DOHH2 (cell line): Measurements from ENCODE around the gene KLK10.

ENCODE experiments used
- H3F3A ChIP-seq: fragments of 200-600 bp; sonication (generic), shearing (Covaris generic); 2 replicates; pipeline ENCODE4 v1.6.0; 2016; ENCODE audit warnings: antibody characterized with exemption, mild to moderate bottlenecking; ENCODE audit not compliant: control insufficient read depth, insufficient read depth
- H3K27ac ChIP-seq: fragments of 200-600 bp; sonication (generic); 2 replicates; pipeline ENCODE4 v1.5.1; 2014; ENCODE audit warnings: low read depth, mild to moderate bottlenecking, low read length, moderate library complexity
- H3K27me3 ChIP-seq: fragments of 200-600 bp; sonication (generic); 2 replicates; pipeline ENCODE4 v1.6.1; 2014; ENCODE audit warnings: mild to moderate bottlenecking, low read length, mixed read lengths; ENCODE audit not compliant: control insufficient read depth
- H3K36me3 ChIP-seq: fragments of 200-600 bp; sonication (generic); 2 replicates; pipeline ENCODE4 v1.6.1; 2014; ENCODE audit warnings: mild to moderate bottlenecking, low read length, moderate library complexity, mixed read lengths; ENCODE audit not compliant: control insufficient read depth
- H3K4me1 ChIP-seq: fragments of 200-600 bp; sonication (generic); 2 replicates; pipeline ENCODE4 v1.6.1; 2014; ENCODE audit warnings: mild to moderate bottlenecking, low read length, mixed read lengths; ENCODE audit not compliant: control insufficient read depth
- H3K4me2 ChIP-seq: fragments of 200-600 bp; sonication (generic); 2 replicates; pipeline ENCODE4 v1.6.0; 2014; ENCODE audit warnings: mild to moderate bottlenecking, low read length, moderate library complexity
- H3K4me3 ChIP-seq: fragments of 200-600 bp; sonication (generic); 2 replicates; pipeline ENCODE4 v1.5.1; 2014; ENCODE audit warnings: mild to moderate bottlenecking, low read length, mixed read lengths
- H3K79me2 ChIP-seq: fragments of 200-600 bp; sonication (generic); 2 replicates; pipeline ENCODE4 v1.6.1; 2014; ENCODE audit warnings: mild to moderate bottlenecking, low read length, mixed read lengths; ENCODE audit not compliant: control insufficient read depth
- H3K9me2 ChIP-seq: fragments of 200-600 bp; sonication (generic); replicated peaks from 2 replicates; pipeline ENCODE4 v1.6.1; 2014; ENCODE audit warnings: mild to moderate bottlenecking, low read length, mixed read lengths; ENCODE audit not compliant: control insufficient read depth
- H3K9me3 ChIP-seq: fragments of 200-600 bp; sonication (generic); 2 replicates; pipeline ENCODE4 v1.6.1; 2014; ENCODE audit warnings: antibody characterized with exemption, low read length, mixed read lengths; ENCODE audit not compliant: control insufficient read depth, insufficient read depth
- H4K20me1 ChIP-seq: fragments of 200-600 bp; sonication (generic); 2 replicates; pipeline ENCODE4 v1.6.0; 2014; ENCODE audit warnings: low read depth, mild to moderate bottlenecking, antibody characterized with exemption, low read length, moderate library complexity; ENCODE audit not compliant: control insufficient read depth, insufficient read depth
- EZH2phosphoT487 ChIP-seq: fragments of 200-600 bp; sonication (generic); IDR thresholded peaks from 2 replicates; pipeline ENCODE4 v1.6.1; 2017; ENCODE audit warnings: borderline replicate concordance, mild to moderate bottlenecking, antibody characterized with exemption, low read length, moderate library complexity, mixed read lengths
- TF ChIP-seq, protein P1 (sequence below): fragments of 200-600 bp; sonication (generic); IDR thresholded peaks from one replicate; pipeline ENCODE4 v1.5.1; 2014; ENCODE audit warnings: antibody characterized with exemption, mild to moderate bottlenecking, low read depth, low read length; ENCODE audit not compliant: poor library complexity, severe bottlenecking

The KLK10 gene

DNA sequence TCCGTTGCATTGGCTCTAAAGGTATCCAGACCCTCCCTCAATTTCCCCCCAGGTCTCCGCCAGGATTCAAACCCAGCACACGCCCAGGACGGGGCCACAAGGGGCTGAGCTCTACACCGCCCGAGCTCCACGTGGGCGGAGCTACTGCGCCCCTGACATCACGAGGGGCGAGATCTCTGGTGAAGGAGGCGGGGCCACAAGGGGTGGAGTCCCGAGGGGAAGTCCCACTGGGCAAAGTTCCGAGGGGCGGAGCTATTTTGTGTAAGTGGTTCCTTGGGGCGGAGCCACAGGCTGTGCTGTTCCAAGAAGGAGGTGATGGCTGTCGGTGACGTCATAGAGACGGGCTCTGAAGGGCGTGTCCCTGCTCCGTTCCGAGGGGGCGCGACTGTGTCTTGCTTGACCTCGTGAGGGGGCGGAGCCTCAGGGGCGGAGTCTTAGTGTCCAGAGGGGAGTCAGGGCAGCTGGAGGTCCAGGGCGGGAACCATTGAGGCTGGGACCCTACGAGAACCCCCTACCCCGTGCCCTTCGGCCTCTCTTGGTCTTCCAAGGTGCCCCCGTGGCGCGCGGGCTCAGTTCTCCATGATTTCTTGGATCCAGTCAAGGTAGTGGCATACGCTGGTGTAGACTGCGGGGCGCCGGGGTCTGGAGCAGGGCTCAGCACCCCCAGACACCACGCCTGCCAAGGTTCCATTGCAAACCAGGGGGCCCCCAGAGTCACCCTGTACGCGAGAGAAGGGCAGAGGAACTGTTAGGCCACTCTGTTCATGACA lies 16.8 kb downstream of the KLK10 start:
- Histone ChIP-seq H3K27me3 (no peaks in the 10 kb centered on the region), H3K36me3 (no peaks in the 10 kb centered on the region), H3K4me3 (no peak overlapping the region), H3K9me2 (no peaks in the 10 kb centered on the region), H3F3A (no peaks in the 10 kb centered on the region), H3K27ac (no peak overlapping the region), H4K20me1 (no peaks in the 10 kb centered on the region), H3K4me1 (no peaks in the 10 kb centered on the region), H3K4me2 (no peak overlapping the region), H3K9me3 (no peaks in the 10 kb centered on the region), H3K79me2 (no peaks in the 10 kb centered on the region)
- TF ChIP-seq, protein P1, sequence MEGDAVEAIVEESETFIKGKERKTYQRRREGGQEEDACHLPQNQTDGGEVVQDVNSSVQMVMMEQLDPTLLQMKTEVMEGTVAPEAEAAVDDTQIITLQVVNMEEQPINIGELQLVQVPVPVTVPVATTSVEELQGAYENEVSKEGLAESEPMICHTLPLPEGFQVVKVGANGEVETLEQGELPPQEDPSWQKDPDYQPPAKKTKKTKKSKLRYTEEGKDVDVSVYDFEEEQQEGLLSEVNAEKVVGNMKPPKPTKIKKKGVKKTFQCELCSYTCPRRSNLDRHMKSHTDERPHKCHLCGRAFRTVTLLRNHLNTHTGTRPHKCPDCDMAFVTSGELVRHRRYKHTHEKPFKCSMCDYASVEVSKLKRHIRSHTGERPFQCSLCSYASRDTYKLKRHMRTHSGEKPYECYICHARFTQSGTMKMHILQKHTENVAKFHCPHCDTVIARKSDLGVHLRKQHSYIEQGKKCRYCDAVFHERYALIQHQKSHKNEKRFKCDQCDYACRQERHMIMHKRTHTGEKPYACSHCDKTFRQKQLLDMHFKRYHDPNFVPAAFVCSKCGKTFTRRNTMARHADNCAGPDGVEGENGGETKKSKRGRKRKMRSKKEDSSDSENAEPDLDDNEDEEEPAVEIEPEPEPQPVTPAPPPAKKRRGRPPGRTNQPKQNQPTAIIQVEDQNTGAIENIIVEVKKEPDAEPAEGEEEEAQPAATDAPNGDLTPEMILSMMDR: no peak
- TF ChIP-seq EZH2phosphoT487: no peak

DNA sequence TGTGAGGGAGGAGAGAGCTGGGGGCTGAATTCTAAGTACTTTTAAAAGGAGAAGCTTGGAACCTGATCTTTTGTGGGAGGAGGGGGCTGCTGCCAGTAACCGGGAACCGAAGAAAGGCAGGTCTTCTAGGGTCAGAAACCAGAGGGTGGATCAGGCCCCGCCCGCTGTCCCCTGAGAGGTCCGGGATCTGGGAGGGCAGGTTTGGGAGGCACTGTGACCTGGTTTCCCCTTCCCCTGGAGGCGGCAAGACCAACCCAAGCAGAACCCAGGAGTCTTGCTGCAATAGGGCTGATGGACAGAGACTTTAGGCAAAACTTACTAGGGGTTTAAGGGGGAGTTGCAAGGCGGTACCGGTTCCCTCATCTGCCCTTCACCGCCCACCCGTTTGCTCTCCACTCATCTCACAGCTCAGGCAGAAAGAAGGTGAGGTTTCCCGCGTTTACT lies 17.4 kb downstream of the KLK10 start:
- H3K27me3 ChIP-seq: no peaks in the 10 kb centered on the region
- no peak overlapping the region for H3K4me2 ChIP-seq
- no peaks in the 10 kb centered on the region for H3K9me2 ChIP-seq
- TF ChIP-seq, protein P1: no peak
- TF ChIP-seq EZH2phosphoT487: no peak
- no peak overlapping the region for H3K27ac ChIP-seq
- H3K36me3 ChIP-seq: no peaks in the 10 kb centered on the region
- no peaks in the 10 kb centered on the region for H4K20me1 ChIP-seq
- no peak overlapping the region for H3K4me3 ChIP-seq
- no peaks in the 10 kb centered on the region for H3F3A ChIP-seq
- H3K9me3 ChIP-seq: no peaks in the 10 kb centered on the region
- no peaks in the 10 kb centered on the region for H3K79me2 ChIP-seq
- H3K4me1 ChIP-seq: no peaks in the 10 kb centered on the region

DNA sequence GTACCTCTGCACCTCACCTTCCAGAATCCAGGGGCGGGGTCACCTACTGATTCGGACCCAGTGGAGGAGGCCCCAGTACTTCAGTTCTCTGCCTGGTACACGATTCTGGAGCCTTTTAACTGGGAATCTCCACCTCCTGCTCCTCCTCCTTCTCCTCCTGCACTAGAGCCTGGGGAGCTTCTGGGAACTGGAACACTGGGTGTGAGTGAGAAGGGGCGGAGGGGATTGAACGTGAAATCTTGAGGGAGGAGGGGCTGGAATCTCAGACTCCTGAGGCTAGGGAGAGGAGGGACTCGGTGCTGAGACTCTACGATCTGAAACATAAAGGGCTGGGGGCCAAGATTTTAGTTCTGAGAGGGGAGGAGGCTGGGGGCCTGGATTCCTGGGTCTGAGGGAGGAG lies 18.0 kb downstream of the KLK10 start, which contains the start of gene KLK8:
KLK8 (minus strand) TSS at position 90 of the 400 bp plus-strand sequence. CDS start 437 bp downstream, outside the sequence.
- no peak within 1 kb of the TSS for H3K4me2 ChIP-seq
- H3K27me3 ChIP-seq: no peaks in the 10 kb centered on the region
- no peaks in the 10 kb centered on the region for H3K4me1 ChIP-seq

More for the DNA sequence above, 18.0 kb downstream of the KLK10 start, which contains the start of gene KLK8:
- Histone ChIP-seq H3K9me2 (no peaks in the 10 kb centered on the region), H3K9me3 (no peaks in the 10 kb centered on the region), H3K4me3 (no peak within 1 kb of the TSS), H3F3A (no peaks in the 10 kb centered on the region), H3K79me2 (no peaks in the 10 kb centered on the region), H3K36me3 (no peaks in the 10 kb centered on the region), H4K20me1 (no peaks in the 10 kb centered on the region), H3K27ac (no peak within 1 kb of the TSS)
- TF ChIP-seq, protein P1: no peak
- TF ChIP-seq EZH2phosphoT487: no peak
